HG03045 (cell line): ENCODE results near the gene NCAPD3.
"Not testable (repeated sequence)": the region's sequence is repeated elsewhere in the genome, so short reads cannot be mapped to it uniquely, and the experiment has no call there.

Experiments
- ATAC-seq: cut with Tn5 transposase; IDR thresholded peaks from one replicate; pipeline ENCODE4 v1.9.1; 2021; ENCODE audit warnings: mild to moderate bottlenecking, moderate library complexity; ENCODE audit not compliant: unreplicated experiment

The NCAPD3 gene

GRCh38 chr11:134134167-134134566, 89.6 kb downstream of the NCAPD3 start:
- no peak for ATAC-seq

- ATAC-seq = no peak
Observed at GRCh38 chr11:134132808-134133207, 91.0 kb downstream of the NCAPD3 start.

- no peak for ATAC-seq
Observed at GRCh38 chr11:134131628-134132244, 92.0 kb downstream of the NCAPD3 start.

GRCh38 chr11:134126217-134126822, 97.4 kb downstream of the NCAPD3 start:
- no peak for ATAC-seq

GRCh38 chr11:134125507-134125906, 98.3 kb downstream of the NCAPD3 start:
- ATAC-seq = no peak

- no peak for ATAC-seq
Observed at GRCh38 chr11:134124660-134125451, 98.9 kb downstream of the NCAPD3 start.

- ATAC-seq = no peak
Observed at GRCh38 chr11:134120921-134121526, 102.7 kb downstream of the NCAPD3 start.

GRCh38 chr11:134120143-134120850, 103.5 kb downstream of the NCAPD3 start:
- ATAC-seq = no peak

GRCh38 chr11:134119094-134119493, 104.7 kb downstream of the NCAPD3 start:
- no peak for ATAC-seq

GRCh38 chr11:134118006-134118405, 105.8 kb downstream of the NCAPD3 start:
- no peak for ATAC-seq

- no peak for ATAC-seq
Observed at GRCh38 chr11:134116210-134116609, 107.6 kb downstream of the NCAPD3 start.

GRCh38 chr11:134113787-134114186, 110.0 kb downstream of the NCAPD3 start:
- not testable (repeated sequence) for ATAC-seq

- no peak for ATAC-seq
Observed at GRCh38 chr11:134110252-134110815, 113.4 kb downstream of the NCAPD3 start.
